Uterus (tissue), 4 donors: ENCODE results near the gene PCBP2. TPM values are rescaled to one million over a fixed set of nuclear protein-coding genes. Genes with fewer than 3 reads are reported as not detected.
A peak's percentile ranks its signal among the peaks of the same experiment; 100 is the strongest.

Experiments
- DNase-seq, 2 donors: peaks; one replicate each; pipeline ENCODE4 v3.0.0-alpha.2; 2019 to 2020
- H3K27ac ChIP-seq, 2 donors: fragments of 200-600 bp; sonication (generic); 1 replicate in 1 of 2; 2 replicates in 1 of 2; pipeline ENCODE4 v1.5.1; 2016 to 2018
- H3K27me3 ChIP-seq, 2 donors: fragments of 200-600 bp; sonication (generic); one replicate each; pipeline ENCODE4 v1.5.1; 2018 to 2019; ENCODE audit warnings: control low read depth in 1 of 2
- H3K36me3 ChIP-seq, 2 donors: fragments of 200-600 bp; sonication (generic); one replicate each; pipeline ENCODE4 v1.5.1; 2019; ENCODE audit warnings: control low read depth in 1 of 2
- H3K4me1 ChIP-seq, 2 donors: fragments of 200-600 bp; sonication (generic); one replicate each; pipeline ENCODE4 v1.5.1; 2018 to 2019; ENCODE audit warnings: control low read depth in 1 of 2
- H3K4me3 ChIP-seq, 2 donors: fragments of 200-600 bp; sonication (generic); 1 replicate in 1 of 2; 2 replicates in 1 of 2; pipeline ENCODE4 v1.5.1; 2018 to 2019; ENCODE audit warnings: mild to moderate bottlenecking in 1 of 2
- H3K9me3 ChIP-seq, 2 donors: fragments of 200-600 bp; sonication (generic); one replicate each; pipeline ENCODE4 v1.5.1; 2019; ENCODE audit warnings: control low read depth in 1 of 2
- CTCF ChIP-seq, 4 experiments: fragments of 200-600 bp in 2 of 4; fragments of 450-650 bp in 2 of 4; sonication (generic) in 2 of 4; IDR thresholded peaks; one replicate each; pipeline ENCODE4 v1.5.1; 2016 to 2019; ENCODE audit warnings: antibody characterized with exemption in 4 of 4, mild to moderate bottlenecking in 2 of 4, moderate library complexity in 1 of 4
- POLR2A ChIP-seq, 2 donors: fragments of 450-650 bp; IDR thresholded peaks; one replicate each; pipeline ENCODE4 v1.6.1; 2016; ENCODE audit warnings: antibody characterized with exemption in 2 of 2, mild to moderate bottlenecking in 1 of 2, moderate library complexity in 1 of 2
- intact Hi-C: fragments of 100-400 bp; cut with DNase I; formaldehyde crosslinking; loops from one replicate; pipeline ENCODE4 v1.15.1; 2023; ENCODE audit warnings: low total_unique reads
- total RNA-seq, 4 donors: library from RNA; depleted of rRNA in 3 of 4; stranded (reverse); fragments of >200 nt in 3 of 4; gene quantifications; one replicate each; pipeline versions ENCODE4 v1.1.0 to v1.2.4, GENCODE V29; 2014 to 2023
- donor health status: DM: yes; HTN: yes; CAD: no.

PCBP2 gene
- total RNA-seq, 4 donors from 2014 or later: 364 to 929 (median 383) TPM

DNA sequence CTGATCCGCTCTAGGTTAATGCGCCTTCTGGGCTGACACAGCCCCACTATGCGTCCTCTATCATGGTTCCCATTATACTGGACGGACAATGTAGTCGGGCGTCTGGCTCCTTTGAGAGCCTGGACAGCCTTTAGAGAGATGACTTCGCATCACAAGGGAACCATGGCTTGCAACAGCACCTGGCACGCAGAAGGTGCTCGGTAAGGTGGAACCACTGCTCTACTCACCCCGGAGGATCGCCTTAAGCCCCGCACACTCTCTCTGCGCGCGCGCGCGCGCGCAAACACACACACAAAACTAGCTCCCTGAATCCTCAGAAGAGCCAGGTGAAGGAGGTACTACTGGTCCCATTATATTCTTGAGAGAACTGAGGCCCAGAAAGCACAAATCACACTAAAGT lies 40.3 kb downstream of the PCBP2 start:
- H3K27ac ChIP-seq: peak overlapping the region; percentile 90 to 92
- TF ChIP-seq CTCF (IDR thresholded peaks at IDR 0.05): no peak
- TF ChIP-seq POLR2A (IDR thresholded peaks at IDR 0.05): no peak
- DNase-seq: peak in 1 of 2 donors; percentile 23

DNA sequence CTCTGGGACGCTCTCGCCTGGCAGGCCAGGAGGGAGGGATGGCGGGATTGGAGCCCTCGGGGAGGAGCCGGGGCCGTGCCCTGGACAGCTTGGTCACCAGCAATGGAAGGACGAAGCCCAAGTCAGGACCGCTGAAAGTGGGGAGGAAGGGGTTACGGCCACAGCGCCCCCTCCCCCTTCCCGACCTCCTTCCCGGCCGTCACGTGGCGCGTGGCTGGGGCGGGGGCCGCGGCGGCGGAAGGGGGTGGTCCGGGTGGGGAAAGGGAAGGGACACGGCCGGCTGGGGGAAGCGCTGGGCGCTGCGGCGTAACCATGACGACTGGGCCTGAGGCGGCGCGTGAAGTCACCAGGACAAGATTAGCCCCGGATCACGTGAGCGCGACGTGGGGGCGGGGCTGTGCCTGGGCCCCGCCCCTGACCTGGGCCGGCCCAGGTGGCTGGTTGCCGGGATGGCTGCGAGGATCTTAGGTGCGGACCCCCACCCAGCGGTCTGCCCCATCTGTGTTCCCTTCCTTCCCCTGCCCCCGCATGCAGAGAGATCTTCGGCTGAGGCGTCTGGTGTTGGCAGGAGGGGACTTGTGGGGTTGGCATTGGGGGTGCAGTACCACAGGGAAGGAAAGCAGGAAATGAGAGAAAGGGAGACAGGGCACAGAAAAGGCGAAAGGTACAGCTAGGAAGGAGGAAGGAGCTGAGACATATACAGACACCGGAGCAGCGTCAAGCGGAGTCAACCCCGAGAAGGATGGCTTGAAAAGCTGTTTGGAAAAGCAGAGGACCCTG lies 41.1 kb downstream of the PCBP2 start:
- Histone ChIP-seq H3K27ac (peak overlapping the region; percentile 90 to 92), H3K4me3 (peak overlapping the region; percentile 51 to 67), H3K36me3 (no peaks in the 10 kb centered on the region), H3K9me3 (no peaks in the 10 kb centered on the region), H3K4me1 (peaks cover 0 to 5% of the 10 kb centered on the region in 2 donors), H3K27me3 (no peaks in the 10 kb centered on the region)
- intact Hi-C loops: no loop called here
- TF ChIP-seq CTCF (IDR thresholded peaks at IDR 0.05) (no peak), POLR2A (IDR thresholded peaks at IDR 0.05) (peak; percentile 64 to 81)
- peak; percentile 93 to 94 for DNase-seq

More for the DNA sequence above, 40.3 kb downstream of the PCBP2 start:
- H3K27me3 ChIP-seq: no peaks in the 10 kb centered on the region
- H3K9me3 ChIP-seq: no peaks in the 10 kb centered on the region
- H3K4me1 ChIP-seq: peaks cover 0 to 5% of the 10 kb centered on the region in 2 donors
- no peaks in the 10 kb centered on the region for H3K36me3 ChIP-seq
- H3K4me3 ChIP-seq: peak overlapping the region in 1 of 2 donors; percentile 67
- intact Hi-C loops: no loop called here

GRCh38 chr12:53493610-53494391 lies 41.9 kb downstream of the PCBP2 start:
- Histone ChIP-seq H3K9me3 (no peaks in the 10 kb centered on the region), H3K27me3 (no peaks in the 10 kb centered on the region), H3K36me3 (no peaks in the 10 kb centered on the region), H3K4me3 (peak overlapping the region; percentile 51 to 67), H3K4me1 (peaks cover 0 to 5% of the 10 kb centered on the region in 2 donors), H3K27ac (peak overlapping the region; percentile 90 to 92)
- intact Hi-C loops: no loop called here
- peak in 1 of 2 donors; percentile 20 for DNase-seq
- TF ChIP-seq POLR2A (IDR thresholded peaks at IDR 0.05) (no peak), CTCF (IDR thresholded peaks at IDR 0.05) (no peak)

DNA sequence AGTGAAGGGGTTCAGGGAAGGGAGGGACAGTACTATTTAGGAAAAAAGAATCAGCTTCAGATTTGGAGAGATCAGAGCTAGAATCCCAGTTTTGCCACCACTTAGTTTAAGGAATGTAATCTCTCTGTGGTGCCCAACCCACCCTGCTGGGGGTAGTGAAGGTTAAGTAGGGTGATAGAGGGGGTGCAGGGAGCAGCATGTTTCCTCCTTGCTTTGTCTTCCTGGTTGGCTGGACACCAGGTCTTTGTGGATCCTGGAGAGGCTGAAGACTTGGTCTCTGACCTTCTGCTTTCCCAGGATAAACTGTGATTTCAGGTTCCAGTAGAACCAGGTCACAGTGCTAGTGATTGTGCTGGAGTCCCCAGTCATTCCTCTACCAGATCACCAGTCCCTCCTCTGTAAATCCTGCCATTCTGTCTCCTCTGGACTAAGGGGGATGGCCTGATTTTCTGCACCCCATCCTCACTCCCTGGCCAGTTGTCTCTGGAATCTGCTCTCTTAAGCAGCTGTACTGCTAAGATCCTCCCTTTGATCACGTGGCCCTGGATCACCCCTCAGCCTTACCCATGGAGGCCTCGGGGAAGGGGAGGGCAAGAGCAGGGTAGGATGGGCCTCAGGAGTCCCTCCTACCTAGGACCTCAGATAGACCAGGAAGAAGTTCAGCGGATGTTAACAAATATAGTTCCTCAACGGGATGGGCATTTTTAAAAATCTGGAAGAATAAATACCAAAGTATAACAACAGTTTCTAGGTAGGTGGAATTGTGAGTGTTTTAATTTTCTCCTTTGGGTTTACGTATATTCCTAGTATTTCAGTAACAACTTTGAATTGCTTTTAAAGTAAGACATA lies 44.2 kb downstream of the PCBP2 start:
- intact Hi-C loops: no loop called here
- peak; percentile 75 to 82 for DNase-seq
- H3K27me3 ChIP-seq: no peaks in the 10 kb centered on the region
- no peaks in the 10 kb centered on the region for H3K9me3 ChIP-seq
- H3K4me1 ChIP-seq: peaks cover 0 to 5% of the 10 kb centered on the region in 2 donors
- TF ChIP-seq CTCF (IDR thresholded peaks at IDR 0.05) (no peak), POLR2A (IDR thresholded peaks at IDR 0.05) (no peak)
- H3K27ac ChIP-seq: peak overlapping the region; percentile 65 to 96
- no peaks in the 10 kb centered on the region for H3K36me3 ChIP-seq
- H3K4me3 ChIP-seq: no peak overlapping the region
